PC-9 (cell line): ENCODE results near the gene DLG2.

Experiments
- CTCF ChIP-seq: fragments of 200-600 bp; sonication (generic); conservative IDR thresholded peaks from 2 replicates; pipeline ENCODE4 v1.6.1; 2017; ENCODE audit warnings: mixed run types, antibody characterized with exemption, mild to moderate bottlenecking, moderate library complexity
- EZH2 ChIP-seq: fragments of 200-600 bp; sonication (generic); IDR thresholded peaks from 2 replicates; pipeline ENCODE4 v1.8.0; 2017; ENCODE audit warnings: antibody characterized with exemption, low read depth

GRCh38 chr11:84247926-84248325, 1379.2 kb downstream of the DLG2 start:
- no peak for TF ChIP-seq CTCF
- no peak for TF ChIP-seq EZH2
